ENCODE results near the gene RNPS1.

RNPS1 gene

GRCh38 chr16:2267913-2268666 is at the start of gene RNPS1:
Gene RNPS1, minus strand, starts transcription at chr16:2268126. Its CDS starts 3,483 bp downstream, at chr16:2264643.
- Histone ChIP-seq H3K27me3 (ENCODE audit: control insufficient read depth, insufficient read depth, low read length) (no peaks in the 10 kb centered on the region), H3K36me3 (ENCODE audit: control insufficient read depth, insufficient read depth, low read length) (no peaks in the 10 kb centered on the region), H3K4me1 (ENCODE audit: control insufficient read depth, insufficient read depth, low read length) (peaks cover 16% of the 10 kb centered on the region), H3K9ac (ENCODE audit: low read length) (peak within 1 kb of the TSS; percentile 75), H3K4me3 (ENCODE audit: low read length) (peak within 1 kb of the TSS; percentile 53), H3K9me3 (ENCODE audit: control insufficient read depth, low read length) (no peaks in the 10 kb centered on the region)

- no peaks in the 10 kb centered on the region for H3K27me3 ChIP-seq (ENCODE audit: control insufficient read depth, insufficient read depth, low read length)
- no peaks in the 10 kb centered on the region for H3K9me3 ChIP-seq (ENCODE audit: control insufficient read depth, low read length)
- H3K9ac ChIP-seq (ENCODE audit: low read length) = no peak overlapping the region
- H3K4me1 ChIP-seq (ENCODE audit: control insufficient read depth, insufficient read depth, low read length) = no peaks in the 10 kb centered on the region
- no peaks in the 10 kb centered on the region for H3K36me3 ChIP-seq (ENCODE audit: control insufficient read depth, insufficient read depth, low read length)
- H3K4me3 ChIP-seq (ENCODE audit: low read length) = no peak overlapping the region
Measured at GRCh38 chr16:2317231-2318020, 49.5 kb upstream of the RNPS1 start.

DNA sequence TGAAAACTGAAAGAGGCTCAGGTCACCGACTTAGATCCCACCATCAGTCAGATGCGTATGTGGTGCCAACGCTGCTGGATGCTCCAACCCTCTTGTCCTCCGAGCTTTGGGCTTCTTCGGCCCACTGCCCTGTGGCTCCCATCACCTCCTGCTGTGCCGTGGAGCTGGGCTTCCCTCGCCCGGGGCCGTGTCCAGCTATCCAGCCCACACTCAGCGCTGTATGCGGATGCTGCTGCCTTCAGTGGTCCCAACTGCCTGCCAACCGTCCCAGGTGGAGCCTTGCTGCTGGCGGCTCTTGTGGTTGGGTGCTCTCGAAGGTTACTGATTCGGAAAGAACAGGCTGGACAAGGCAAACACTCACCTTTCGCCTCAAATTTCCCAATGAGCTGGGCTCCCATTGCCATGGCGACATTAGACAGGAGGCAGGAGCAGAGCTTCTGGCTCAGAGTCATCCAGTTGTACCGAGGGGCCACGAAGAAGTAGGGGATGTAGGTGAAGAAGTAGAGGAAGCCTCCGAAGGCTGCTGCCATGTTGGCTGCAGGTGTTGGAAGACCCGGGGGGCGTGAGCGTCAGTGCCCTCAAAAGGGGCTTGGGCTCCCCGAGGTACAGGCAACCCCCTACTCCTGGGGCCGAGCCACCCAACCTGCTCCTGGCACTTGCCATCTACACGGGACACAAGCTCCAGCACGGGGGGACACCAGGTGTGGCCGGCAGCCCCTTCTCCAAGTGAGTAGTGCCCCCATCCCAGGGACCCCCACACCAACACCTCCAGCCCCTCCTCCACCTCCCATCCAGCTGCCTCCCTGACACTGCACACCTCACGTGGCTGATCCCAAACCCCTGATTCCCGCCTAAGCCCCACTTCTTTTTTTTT is 40.4 kb upstream of the RNPS1 start:
- H3K27me3 ChIP-seq (ENCODE audit: control insufficient read depth, insufficient read depth, low read length) = no peaks in the 10 kb centered on the region
- H3K4me3 ChIP-seq (ENCODE audit: low read length) = no peak overlapping the region
- no peak overlapping the region for H3K9ac ChIP-seq (ENCODE audit: low read length)
- no peaks in the 10 kb centered on the region for H3K4me1 ChIP-seq (ENCODE audit: control insufficient read depth, insufficient read depth, low read length)
- no peaks in the 10 kb centered on the region for H3K36me3 ChIP-seq (ENCODE audit: control insufficient read depth, insufficient read depth, low read length)
- no peaks in the 10 kb centered on the region for H3K9me3 ChIP-seq (ENCODE audit: control insufficient read depth, low read length)

GRCh38 chr16:2299915-2300192 is 31.9 kb upstream of the RNPS1 start:
- no peaks in the 10 kb centered on the region for H3K27me3 ChIP-seq (ENCODE audit: control insufficient read depth, insufficient read depth, low read length)
- H3K36me3 ChIP-seq (ENCODE audit: control insufficient read depth, insufficient read depth, low read length) = no peaks in the 10 kb centered on the region
- H3K9ac ChIP-seq (ENCODE audit: low read length) = no peak overlapping the region
- no peaks in the 10 kb centered on the region for H3K9me3 ChIP-seq (ENCODE audit: control insufficient read depth, low read length)
- no peak overlapping the region for H3K4me3 ChIP-seq (ENCODE audit: low read length)
- H3K4me1 ChIP-seq (ENCODE audit: control insufficient read depth, insufficient read depth, low read length) = no peaks in the 10 kb centered on the region

DNA sequence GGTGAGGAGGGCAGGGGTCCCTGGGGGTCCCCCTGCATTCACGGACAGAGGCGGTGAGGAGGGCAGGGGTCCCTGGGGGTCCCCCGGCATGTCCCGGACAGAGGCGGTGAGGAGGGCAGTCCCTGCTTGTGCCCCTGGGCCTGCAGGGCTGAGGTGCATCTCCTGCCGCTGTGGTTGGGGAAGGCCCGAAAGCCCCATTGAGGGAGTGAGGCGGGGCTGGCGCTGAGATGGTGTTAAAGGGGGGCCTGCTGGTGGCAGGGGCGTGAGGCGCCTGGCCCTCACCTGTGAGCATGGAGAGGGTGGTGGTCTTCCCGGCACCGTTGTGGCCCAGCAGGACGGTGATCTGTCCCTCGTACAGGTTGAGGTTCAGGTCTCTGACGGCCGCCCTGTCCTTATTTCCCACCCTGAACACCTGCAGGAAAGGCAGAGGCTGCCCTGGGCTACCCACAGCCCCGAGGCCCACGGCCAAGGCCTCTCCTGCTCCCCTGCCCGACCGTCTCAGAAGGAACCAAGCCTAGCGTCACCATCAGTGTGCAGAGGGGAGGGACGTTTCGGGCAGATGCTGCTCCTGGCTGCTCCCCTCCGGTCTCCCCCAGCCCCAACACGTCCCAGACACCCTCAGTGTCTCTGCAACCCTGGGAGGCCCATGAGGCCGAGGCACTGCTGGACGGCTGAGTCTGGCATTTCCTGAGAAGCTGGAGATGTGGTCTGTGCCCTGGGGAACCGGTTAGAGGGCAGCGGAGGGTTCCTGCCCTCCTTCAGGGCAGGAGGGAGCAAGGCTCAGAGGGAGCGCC is 31.4 kb upstream of the RNPS1 start:
- Histone ChIP-seq H3K4me1 (ENCODE audit: control insufficient read depth, insufficient read depth, low read length) (no peaks in the 10 kb centered on the region), H3K27me3 (ENCODE audit: control insufficient read depth, insufficient read depth, low read length) (no peaks in the 10 kb centered on the region), H3K9ac (ENCODE audit: low read length) (no peak overlapping the region), H3K9me3 (ENCODE audit: control insufficient read depth, low read length) (no peaks in the 10 kb centered on the region), H3K36me3 (ENCODE audit: control insufficient read depth, insufficient read depth, low read length) (no peaks in the 10 kb centered on the region), H3K4me3 (ENCODE audit: low read length) (no peak overlapping the region)

GRCh38 chr16:2298621-2299020 is 30.7 kb upstream of the RNPS1 start:
- H3K27me3 ChIP-seq (ENCODE audit: control insufficient read depth, insufficient read depth, low read length) = no peaks in the 10 kb centered on the region
- no peaks in the 10 kb centered on the region for H3K36me3 ChIP-seq (ENCODE audit: control insufficient read depth, insufficient read depth, low read length)
- H3K4me3 ChIP-seq (ENCODE audit: low read length) = no peak overlapping the region
- H3K9ac ChIP-seq (ENCODE audit: low read length) = no peak overlapping the region
- no peaks in the 10 kb centered on the region for H3K4me1 ChIP-seq (ENCODE audit: control insufficient read depth, insufficient read depth, low read length)
- no peaks in the 10 kb centered on the region for H3K9me3 ChIP-seq (ENCODE audit: control insufficient read depth, low read length)

GRCh38 chr16:2297506-2297860 is 29.6 kb upstream of the RNPS1 start:
- no peaks in the 10 kb centered on the region for H3K27me3 ChIP-seq (ENCODE audit: control insufficient read depth, insufficient read depth, low read length)
- H3K36me3 ChIP-seq (ENCODE audit: control insufficient read depth, insufficient read depth, low read length) = no peaks in the 10 kb centered on the region
- no peaks in the 10 kb centered on the region for H3K4me1 ChIP-seq (ENCODE audit: control insufficient read depth, insufficient read depth, low read length)
- no peak overlapping the region for H3K9ac ChIP-seq (ENCODE audit: low read length)
- no peaks in the 10 kb centered on the region for H3K9me3 ChIP-seq (ENCODE audit: control insufficient read depth, low read length)
- H3K4me3 ChIP-seq (ENCODE audit: low read length) = no peak overlapping the region

GRCh38 chr16:2296661-2297505 is 29.0 kb upstream of the RNPS1 start:
- Histone ChIP-seq H3K36me3 (ENCODE audit: control insufficient read depth, insufficient read depth, low read length) (no peaks in the 10 kb centered on the region), H3K9ac (ENCODE audit: low read length) (no peak overlapping the region), H3K27me3 (ENCODE audit: control insufficient read depth, insufficient read depth, low read length) (no peaks in the 10 kb centered on the region), H3K9me3 (ENCODE audit: control insufficient read depth, low read length) (no peaks in the 10 kb centered on the region), H3K4me1 (ENCODE audit: control insufficient read depth, insufficient read depth, low read length) (no peaks in the 10 kb centered on the region), H3K4me3 (ENCODE audit: low read length) (no peak overlapping the region)

DNA sequence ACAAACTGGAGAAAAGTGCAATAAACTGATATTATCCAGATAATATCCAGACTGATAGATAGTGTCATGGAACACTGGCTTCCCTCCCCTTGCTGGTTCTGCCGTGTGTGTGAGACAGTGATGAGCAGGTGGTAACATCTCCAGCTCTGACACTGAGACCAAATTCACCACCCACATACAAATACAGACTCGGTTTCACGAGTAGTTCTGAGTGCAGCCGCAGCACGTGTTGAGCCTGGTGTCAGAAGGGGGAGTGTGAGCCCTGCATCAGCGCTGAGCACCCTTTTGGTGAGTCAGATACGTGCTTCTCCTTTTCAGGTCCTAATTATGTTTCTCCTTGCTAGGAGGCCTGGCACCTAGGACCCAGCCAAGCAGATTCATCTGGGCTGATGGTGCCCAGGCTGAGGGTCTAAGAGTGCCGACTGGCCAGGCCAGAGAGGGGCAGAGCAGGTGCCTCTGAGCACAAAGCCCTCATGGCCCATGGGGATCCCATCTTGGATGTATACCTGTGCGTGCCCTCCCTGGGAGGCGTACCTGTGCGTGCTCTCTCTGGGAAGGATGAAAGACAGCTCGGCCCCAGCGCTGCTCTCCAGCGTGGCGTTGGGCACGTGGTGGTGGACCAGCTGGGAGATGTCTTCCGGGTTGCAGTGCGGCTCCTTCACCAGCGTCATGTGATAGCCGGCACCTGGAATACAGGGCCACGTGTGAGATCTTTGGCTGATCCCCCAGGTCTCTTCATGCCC is 27.3 kb upstream of the RNPS1 start:
- Histone ChIP-seq H3K9me3 (ENCODE audit: control insufficient read depth, low read length) (no peaks in the 10 kb centered on the region), H3K27me3 (ENCODE audit: control insufficient read depth, insufficient read depth, low read length) (no peaks in the 10 kb centered on the region), H3K4me3 (ENCODE audit: low read length) (no peak overlapping the region), H3K9ac (ENCODE audit: low read length) (no peak overlapping the region), H3K4me1 (ENCODE audit: control insufficient read depth, insufficient read depth, low read length) (no peaks in the 10 kb centered on the region), H3K36me3 (ENCODE audit: control insufficient read depth, insufficient read depth, low read length) (no peaks in the 10 kb centered on the region)

GRCh38 chr16:2292221-2292620 is 24.3 kb upstream of the RNPS1 start:
- H3K9ac ChIP-seq (ENCODE audit: low read length) = no peak overlapping the region
- no peak overlapping the region for H3K4me3 ChIP-seq (ENCODE audit: low read length)
- no peaks in the 10 kb centered on the region for H3K4me1 ChIP-seq (ENCODE audit: control insufficient read depth, insufficient read depth, low read length)
- H3K27me3 ChIP-seq (ENCODE audit: control insufficient read depth, insufficient read depth, low read length) = no peaks in the 10 kb centered on the region
- no peaks in the 10 kb centered on the region for H3K36me3 ChIP-seq (ENCODE audit: control insufficient read depth, insufficient read depth, low read length)
- no peaks in the 10 kb centered on the region for H3K9me3 ChIP-seq (ENCODE audit: control insufficient read depth, low read length)
